OCI-LY1 (cell line): Measurements from ENCODE around the gene SH2D6.

ENCODE experiments used
- H2AFZ ChIP-seq: fragments of 200-600 bp; sonication (generic), shearing (Covaris generic); 2 replicates; pipeline ENCODE4 v1.6.0; 2014; ENCODE audit warnings: antibody characterized with exemption, mild to moderate bottlenecking, low read length
- H3F3A ChIP-seq: fragments of 200-600 bp; sonication (generic), shearing (Covaris generic); 2 replicates; pipeline ENCODE4 v1.6.0; 2014; ENCODE audit warnings: mild to moderate bottlenecking, antibody characterized with exemption, low read length, moderate library complexity; ENCODE audit not compliant: insufficient read depth
- H3K27ac ChIP-seq: fragments of 200-600 bp; sonication (generic); 2 replicates; pipeline ENCODE4 v1.5.1; 2014; ENCODE audit warnings: low read length, mixed run types, mild to moderate bottlenecking, low read depth; ENCODE audit not compliant: poor library complexity, severe bottlenecking
- H3K27me3 ChIP-seq: fragments of 200-600 bp; sonication (generic); 2 replicates; pipeline ENCODE4 v1.6.0; 2014; ENCODE audit warnings: antibody characterized with exemption, mild to moderate bottlenecking, low read length, moderate library complexity; ENCODE audit not compliant: insufficient read depth
- H3K36me3 ChIP-seq: fragments of 200-600 bp; sonication (generic); 2 replicates; pipeline ENCODE4 v1.6.1; 2014; ENCODE audit warnings: mild to moderate bottlenecking, antibody characterized with exemption, low read length, moderate library complexity, mixed read lengths; ENCODE audit not compliant: insufficient read depth
- H3K4me1 ChIP-seq: fragments of 200-600 bp; sonication (generic); 2 replicates; pipeline ENCODE4 v1.5.1; 2014; ENCODE audit warnings: mild to moderate bottlenecking, low read length, moderate library complexity; ENCODE audit not compliant: insufficient read depth, severe bottlenecking
- H3K4me2 ChIP-seq: fragments of 200-600 bp; sonication (generic), shearing (Covaris generic); 2 replicates; pipeline ENCODE4 v1.6.1; 2014; ENCODE audit warnings: low read length
- H3K4me3 ChIP-seq: fragments of 200-600 bp; sonication (generic); 2 replicates; pipeline ENCODE4 v1.5.1; 2014; ENCODE audit warnings: low read length, low read depth, mild to moderate bottlenecking, mixed read lengths; ENCODE audit not compliant: poor library complexity, severe bottlenecking
- H3K79me2 ChIP-seq: fragments of 200-600 bp; shearing (Covaris generic); 2 replicates; pipeline ENCODE4 v1.6.1; 2016; ENCODE audit warnings: mixed run types, low read length, mixed read lengths; ENCODE audit not compliant: insufficient read depth
- H3K9ac ChIP-seq: fragments of 200-600 bp; sonication (generic), shearing (Covaris generic); 2 replicates; pipeline ENCODE4 v1.6.1; 2014; ENCODE audit warnings: mild to moderate bottlenecking, low read length, mixed read lengths
- H3K9me2 ChIP-seq: fragments of 200-600 bp; sonication (generic), shearing (Covaris generic); 2 replicates; pipeline ENCODE4 v1.6.1; 2014; ENCODE audit warnings: low read depth, mild to moderate bottlenecking, low read length, mixed read lengths
- H3K9me3 ChIP-seq: fragments of 200-600 bp; shearing (Covaris generic); 2 replicates; pipeline ENCODE4 v1.6.1; 2014; ENCODE audit warnings: low read length, mixed read lengths
- H4K20me1 ChIP-seq: fragments of 200-600 bp; sonication (generic), shearing (Covaris generic); 2 replicates; pipeline ENCODE4 v1.6.0; 2016; ENCODE audit warnings: mild to moderate bottlenecking, low read length; ENCODE audit not compliant: insufficient read depth
- CTCF ChIP-seq: fragments of 200-600 bp; sonication (generic), shearing (Covaris generic); IDR thresholded peaks from 2 replicates; pipeline ENCODE4 v1.5.1; 2017; ENCODE audit warnings: mild to moderate bottlenecking, antibody characterized with exemption, low read length, moderate library complexity, mixed read lengths
- EZH2 ChIP-seq: fragments of 200-600 bp; sonication (generic), shearing (Covaris generic); IDR thresholded peaks from 2 replicates; pipeline ENCODE4 v1.8.0; 2017; ENCODE audit warnings: borderline replicate concordance, mixed run types, mild to moderate bottlenecking, antibody characterized with exemption, low read length, moderate library complexity, mixed read lengths

Gene SH2D6

GRCh38 chr2:85455552-85456090 is 37.1 kb downstream of the SH2D6 start:
- H3K36me3 ChIP-seq, result no peaks in the 10 kb centered on the region
- H3K27ac ChIP-seq, result no peak overlapping the region
- H3K4me2 ChIP-seq, result no peak overlapping the region
- no peak overlapping the region for H3K4me3 ChIP-seq
- H3K9me3 ChIP-seq, result no peaks in the 10 kb centered on the region
- H2AFZ ChIP-seq, result no peak overlapping the region
- H3K9ac ChIP-seq, result no peak overlapping the region
- no peaks in the 10 kb centered on the region for H3K9me2 ChIP-seq
- H3K79me2 ChIP-seq, result no peaks in the 10 kb centered on the region
- H3K27me3 ChIP-seq, result peaks cover 4% of the 10 kb centered on the region; the same call in 1 of the 2 replicates
- no peaks in the 10 kb centered on the region for H3F3A ChIP-seq
- no peaks in the 10 kb centered on the region for H3K4me1 ChIP-seq
- H4K20me1 ChIP-seq, result no peaks in the 10 kb centered on the region
- TF ChIP-seq EZH2 (no peak), CTCF (no peak)

GRCh38 chr2:85457043-85457442 is 38.5 kb downstream of the SH2D6 start:
- Histone ChIP-seq H4K20me1 (no peaks in the 10 kb centered on the region), H3K4me2 (no peak overlapping the region), H3K4me1 (no peaks in the 10 kb centered on the region), H3F3A (no peaks in the 10 kb centered on the region), H3K27ac (no peak overlapping the region), H3K9me3 (no peaks in the 10 kb centered on the region), H3K36me3 (no peaks in the 10 kb centered on the region), H3K27me3 (peaks cover 4% of the 10 kb centered on the region; the same call in 1 of the 2 replicates), H3K79me2 (no peaks in the 10 kb centered on the region), H3K9ac (no peak overlapping the region), H2AFZ (no peak overlapping the region), H3K4me3 (no peak overlapping the region), H3K9me2 (no peaks in the 10 kb centered on the region)
- no peak for TF ChIP-seq CTCF
- TF ChIP-seq EZH2, result no peak

- TF ChIP-seq EZH2 (no peak), CTCF (no peak)
- no peaks in the 10 kb centered on the region for H3K9me3 ChIP-seq
- H3K79me2 ChIP-seq, result no peaks in the 10 kb centered on the region
- H3K4me2 ChIP-seq, result no peak overlapping the region
- H3K4me3 ChIP-seq, result no peak overlapping the region
- H3F3A ChIP-seq, result no peaks in the 10 kb centered on the region
- no peak overlapping the region for H3K27ac ChIP-seq
- H3K9ac ChIP-seq, result no peak overlapping the region
- no peaks in the 10 kb centered on the region for H4K20me1 ChIP-seq
- peaks cover 4% of the 10 kb centered on the region; the same call in 1 of the 2 replicates for H3K27me3 ChIP-seq
- no peaks in the 10 kb centered on the region for H3K4me1 ChIP-seq
- no peak overlapping the region for H2AFZ ChIP-seq
- no peaks in the 10 kb centered on the region for H3K36me3 ChIP-seq
- no peaks in the 10 kb centered on the region for H3K9me2 ChIP-seq
Measured at GRCh38 chr2:85457877-85458316, 39.4 kb downstream of the SH2D6 start.
